Fibroblast of skin of right biceps (primary cell): Measurements from ENCODE around the gene LTBR.
"Not testable (repeated sequence)": the region's sequence is repeated elsewhere in the genome, so short reads cannot be mapped to it uniquely, and the experiment has no call there.

ENCODE experiments used
- DNase-seq: peaks from one replicate; pipeline ENCODE4 v3.0.0-alpha.2; 2013

Gene LTBR

DNA sequence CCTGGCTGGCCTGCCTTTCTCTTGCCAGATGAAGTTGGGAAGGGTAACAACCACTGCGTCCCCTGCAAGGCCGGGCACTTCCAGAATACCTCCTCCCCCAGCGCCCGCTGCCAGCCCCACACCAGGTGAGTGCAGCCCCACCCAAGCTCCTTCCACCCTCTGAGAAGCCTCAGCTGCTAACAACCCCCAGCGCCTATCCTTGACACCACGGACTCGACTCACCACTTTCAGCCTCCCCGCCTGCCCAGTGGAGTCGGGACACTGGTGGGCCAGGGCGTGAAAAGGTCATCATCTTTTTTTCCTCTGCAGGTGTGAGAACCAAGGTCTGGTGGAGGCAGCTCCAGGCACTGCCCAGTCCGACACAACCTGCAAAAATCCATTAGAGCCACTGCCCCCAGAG is 2.1 kb downstream of the LTBR start:
- DNase-seq: no peak

DNA sequence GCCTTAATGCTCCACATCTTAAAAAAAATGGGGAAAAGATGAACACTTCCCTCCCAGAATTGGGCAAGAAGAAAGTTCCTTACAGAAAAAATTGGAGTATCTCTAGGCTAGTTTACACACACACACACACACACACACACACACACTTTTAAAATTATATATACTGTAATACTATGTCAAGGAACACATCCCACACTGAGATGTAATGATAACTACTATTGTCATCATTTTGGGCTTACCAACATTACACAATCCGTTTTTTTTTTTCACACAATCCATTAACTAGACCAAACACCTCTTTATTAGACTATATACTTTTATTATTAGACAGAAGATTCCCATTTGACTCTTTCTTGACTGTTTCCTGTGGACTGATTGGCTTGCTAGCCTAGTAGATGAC is 2.5 kb downstream of the LTBR start:
- no peak for DNase-seq

DNA sequence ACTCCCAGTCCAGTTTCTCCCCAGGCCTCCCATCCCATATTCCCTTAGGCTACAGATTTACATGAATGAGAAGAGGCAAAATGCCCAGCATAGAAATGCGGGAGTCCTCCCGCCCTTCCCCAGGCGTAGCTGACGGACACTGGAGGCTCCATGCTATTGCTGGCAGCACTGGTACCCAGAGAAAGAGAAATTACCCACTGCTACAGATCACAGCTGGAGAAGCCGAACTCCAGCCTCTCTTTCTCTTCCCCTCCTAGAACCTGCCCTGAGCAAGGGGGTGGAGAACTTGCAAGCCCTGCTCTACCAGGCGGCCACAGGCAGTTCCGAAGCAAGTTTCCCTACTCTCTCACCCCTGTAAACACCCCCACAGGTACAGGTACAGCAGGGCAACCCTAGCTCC is 3.6 kb downstream of the LTBR start:
- DNase-seq: no peak

DNA sequence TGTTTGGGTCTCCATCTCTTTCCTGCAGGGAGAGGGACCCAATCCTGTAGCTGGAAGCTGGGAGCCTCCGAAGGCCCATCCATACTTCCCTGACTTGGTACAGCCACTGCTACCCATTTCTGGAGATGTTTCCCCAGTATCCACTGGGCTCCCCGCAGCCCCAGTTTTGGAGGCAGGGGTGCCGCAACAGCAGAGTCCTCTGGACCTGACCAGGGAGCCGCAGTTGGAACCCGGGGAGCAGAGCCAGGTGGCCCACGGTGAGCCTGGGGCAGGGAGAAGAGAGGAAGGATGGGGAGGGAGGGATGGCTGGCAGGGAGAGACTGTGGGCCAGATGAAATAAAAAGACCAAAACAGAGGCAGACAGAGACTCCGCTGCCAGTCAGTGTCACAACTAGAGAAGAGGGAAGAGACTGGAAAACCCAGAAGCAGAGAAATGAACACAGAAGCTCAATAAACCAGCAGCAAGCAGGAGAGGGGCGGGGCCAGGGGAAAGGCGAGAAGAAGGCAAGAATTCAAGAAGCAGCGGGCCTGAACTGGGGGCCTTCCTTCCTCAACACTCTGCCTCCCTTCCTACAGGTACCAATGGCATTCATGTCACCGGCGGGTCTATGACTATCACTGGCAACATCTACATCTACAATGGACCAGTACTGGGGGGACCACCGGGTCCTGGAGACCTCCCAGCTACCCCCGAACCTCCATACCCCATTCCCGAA is 6.3 kb downstream of the LTBR start:
- no peak for DNase-seq

DNA sequence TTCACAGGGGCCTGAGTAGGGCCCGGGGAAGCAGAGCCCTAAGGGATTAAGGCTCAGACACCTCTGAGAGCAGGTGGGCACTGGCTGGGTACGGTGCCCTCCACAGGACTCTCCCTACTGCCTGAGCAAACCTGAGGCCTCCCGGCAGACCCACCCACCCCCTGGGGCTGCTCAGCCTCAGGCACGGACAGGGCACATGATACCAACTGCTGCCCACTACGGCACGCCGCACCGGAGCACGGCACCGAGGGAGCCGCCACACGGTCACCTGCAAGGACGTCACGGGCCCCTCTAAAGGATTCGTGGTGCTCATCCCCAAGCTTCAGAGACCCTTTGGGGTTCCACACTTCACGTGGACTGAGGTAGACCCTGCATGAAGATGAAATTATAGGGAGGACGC is 7.1 kb downstream of the LTBR start:
- DNase-seq: no peak

DNA sequence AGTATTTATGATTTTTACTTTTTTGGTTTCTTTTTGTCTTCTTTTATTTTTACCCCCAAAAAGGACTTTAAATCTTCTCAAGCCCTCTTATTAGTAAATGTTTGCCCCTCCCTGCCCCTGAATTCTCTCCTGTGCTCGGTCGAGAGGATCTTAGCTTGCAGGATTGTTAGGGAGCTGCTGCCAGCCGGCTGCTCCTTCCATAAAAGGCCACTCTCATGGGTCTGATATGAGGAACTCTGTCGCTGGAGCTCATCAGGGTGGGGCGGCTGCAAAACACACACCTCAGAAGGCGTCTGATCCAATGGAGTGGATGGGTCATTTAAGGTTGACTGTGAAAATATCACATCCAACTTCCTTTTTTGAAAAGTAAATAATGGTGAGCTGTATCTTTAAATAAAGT is 8.5 kb downstream of the LTBR start:
- no peak for DNase-seq

DNA sequence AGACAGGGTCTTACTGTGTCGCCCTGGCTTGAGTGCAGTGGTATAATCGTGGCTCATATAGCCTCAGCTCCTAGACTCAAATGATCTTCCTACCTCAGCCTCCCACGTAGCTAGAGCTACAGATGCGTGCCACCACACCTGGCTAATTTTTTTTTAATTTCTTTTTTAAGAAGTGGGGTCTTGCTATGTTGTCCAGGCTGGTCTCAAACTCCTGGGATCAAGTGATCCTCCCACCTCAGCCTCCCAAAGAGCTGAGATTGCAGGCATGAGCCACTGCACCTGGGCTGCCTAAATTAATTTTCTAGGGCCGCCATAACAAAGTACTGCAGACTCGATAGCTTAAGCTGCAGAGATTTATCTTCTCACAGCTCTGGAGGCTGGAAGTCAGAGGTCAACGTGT is 9.1 kb downstream of the LTBR start:
- DNase-seq: no peak

DNA sequence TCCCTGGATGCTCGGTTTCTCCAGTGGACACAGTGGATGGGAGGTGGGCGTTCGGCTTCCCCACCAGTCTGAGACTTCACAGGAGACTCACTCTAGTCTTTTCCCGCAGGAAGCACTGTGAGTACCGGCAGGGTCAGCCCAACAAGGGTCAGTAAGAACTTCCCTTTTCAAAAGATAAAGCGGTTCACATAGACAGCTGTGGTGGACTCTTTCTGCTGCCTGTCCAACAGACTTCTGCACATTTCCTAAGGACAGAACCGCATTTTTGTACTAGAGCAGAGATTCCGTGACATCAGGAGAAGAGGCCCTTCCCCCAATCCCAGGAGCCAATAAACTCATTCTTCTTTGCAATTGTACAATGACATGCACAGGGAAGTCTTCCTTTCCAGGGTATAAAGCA is 10.4 kb downstream of the LTBR start:
- no peak for DNase-seq

DNA sequence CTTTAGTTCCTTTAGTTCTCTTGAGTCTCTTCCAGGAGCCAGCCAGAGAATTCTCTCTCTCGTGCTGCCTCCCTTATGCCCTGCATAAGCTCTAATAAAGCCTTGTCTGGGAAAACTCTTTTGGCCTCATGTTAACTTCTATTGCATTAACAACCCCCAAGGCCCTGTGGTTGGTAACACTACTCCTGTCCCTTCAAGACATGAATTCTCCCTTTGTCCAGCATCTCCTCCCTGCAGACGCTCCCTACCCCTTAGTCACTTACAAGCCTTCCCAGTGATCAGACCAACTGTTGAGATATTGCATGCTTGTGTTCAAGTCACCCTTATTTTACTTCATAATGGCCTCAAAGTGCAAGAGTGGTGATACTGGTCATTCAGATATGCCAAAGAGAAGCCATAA is 12.1 kb downstream of the LTBR start:
- DNase-seq: no peak

DNA sequence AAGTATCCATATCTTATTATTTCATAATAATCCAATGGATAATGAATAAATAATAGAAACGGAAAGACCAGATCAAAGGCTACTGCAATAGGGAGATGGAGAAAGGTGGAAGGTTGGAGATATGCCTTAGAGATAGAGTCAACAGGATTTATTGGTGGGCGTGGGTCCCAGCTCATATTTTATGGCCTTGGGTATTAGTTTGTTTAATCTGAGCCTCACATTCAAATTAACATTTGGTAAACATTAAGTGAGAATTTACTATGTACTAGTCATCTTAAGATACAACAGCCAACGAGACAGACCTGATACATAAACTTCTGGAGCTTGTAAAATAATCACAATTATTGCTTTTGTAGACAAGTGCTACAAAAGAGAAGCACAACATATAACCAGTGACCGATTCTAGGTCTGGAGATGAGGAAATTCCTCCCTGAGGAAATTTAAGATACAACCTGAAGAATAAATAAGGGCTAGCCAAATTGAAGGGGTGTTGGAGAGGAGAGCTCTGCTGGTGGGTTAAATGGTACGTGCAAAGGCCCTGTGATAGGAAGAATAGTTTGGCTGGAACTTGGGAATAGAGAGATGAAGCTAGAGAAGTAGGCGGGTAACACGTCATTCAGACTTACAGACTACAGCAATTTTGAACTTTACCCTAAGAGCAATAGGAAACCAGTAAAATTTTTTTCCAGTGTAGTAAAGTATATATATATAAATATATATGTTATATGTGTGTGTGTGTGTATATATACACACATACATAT is 16.1 kb downstream of the LTBR start:
- no peak for DNase-seq

DNA sequence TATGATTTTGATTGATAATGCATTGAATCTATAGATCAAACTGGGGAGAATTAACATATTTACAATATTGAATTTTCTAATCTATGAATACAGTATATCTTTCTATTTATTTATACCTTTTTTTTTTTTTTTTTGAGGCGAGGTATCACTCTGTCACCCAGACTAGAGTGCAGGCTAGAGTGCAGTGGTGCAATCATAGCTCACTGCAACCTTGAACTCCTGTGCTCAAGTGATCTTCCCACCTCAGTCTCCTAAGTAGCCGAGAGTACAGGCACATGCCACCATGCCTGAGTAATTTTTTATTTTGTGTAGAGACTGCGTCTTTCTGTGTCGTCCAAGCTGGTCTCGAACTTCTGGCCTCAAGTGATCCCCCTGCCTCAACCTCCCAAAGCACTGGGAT is 20.4 kb downstream of the LTBR start:
- no peak for DNase-seq

DNA sequence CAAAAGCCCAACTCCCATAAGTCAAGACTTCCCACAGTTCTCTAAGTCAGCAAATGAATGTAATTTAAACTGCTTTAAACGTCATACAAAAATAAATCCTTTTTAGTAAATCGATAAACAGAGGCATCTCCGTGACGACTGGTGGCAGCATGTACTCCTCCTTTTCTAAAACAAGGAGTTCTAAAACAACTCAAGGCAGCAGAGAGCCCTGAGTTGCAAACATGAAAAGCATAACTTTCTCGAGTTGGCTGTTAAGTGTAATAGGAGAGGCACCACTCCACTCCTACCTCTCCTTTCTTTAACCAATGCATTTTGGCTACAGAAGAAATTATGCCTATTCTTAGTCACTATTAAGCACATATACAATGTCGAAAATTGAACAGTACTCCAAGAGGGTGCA is 22.0 kb downstream of the LTBR start:
- no peak for DNase-seq

DNA sequence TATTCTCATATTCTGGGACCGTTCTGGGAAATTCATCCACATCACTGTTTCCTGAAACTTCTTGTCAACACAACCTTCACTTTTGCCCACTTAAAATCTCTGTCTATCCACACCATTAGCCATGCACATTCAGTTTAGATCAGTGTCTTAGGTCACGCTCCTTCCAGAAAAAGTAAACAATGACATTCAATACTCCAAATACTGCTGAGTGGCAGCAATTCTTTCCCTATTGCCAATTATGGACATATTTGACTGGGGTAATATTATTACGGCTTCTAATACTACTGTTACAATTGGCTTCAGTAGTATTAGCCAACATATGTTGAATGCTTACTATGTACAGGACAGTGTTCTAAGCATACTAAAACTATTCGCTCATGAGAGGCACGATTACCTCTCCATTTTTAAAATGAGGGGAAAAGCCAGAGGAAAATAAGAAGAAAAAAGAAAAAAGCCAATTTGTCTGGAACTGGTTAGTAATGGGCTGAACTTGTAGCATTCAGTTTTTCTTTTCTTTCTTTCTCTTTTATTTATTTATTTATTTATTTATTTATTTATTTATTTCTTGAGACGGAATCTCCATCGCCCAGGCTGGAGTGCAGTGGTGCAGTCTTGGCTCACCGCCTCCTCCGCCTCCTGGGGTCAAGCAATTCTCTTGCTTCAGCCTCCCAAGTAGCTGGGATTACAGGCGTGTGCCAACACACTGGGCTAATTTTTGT is 23.4 kb downstream of the LTBR start:
- no peak for DNase-seq

DNA sequence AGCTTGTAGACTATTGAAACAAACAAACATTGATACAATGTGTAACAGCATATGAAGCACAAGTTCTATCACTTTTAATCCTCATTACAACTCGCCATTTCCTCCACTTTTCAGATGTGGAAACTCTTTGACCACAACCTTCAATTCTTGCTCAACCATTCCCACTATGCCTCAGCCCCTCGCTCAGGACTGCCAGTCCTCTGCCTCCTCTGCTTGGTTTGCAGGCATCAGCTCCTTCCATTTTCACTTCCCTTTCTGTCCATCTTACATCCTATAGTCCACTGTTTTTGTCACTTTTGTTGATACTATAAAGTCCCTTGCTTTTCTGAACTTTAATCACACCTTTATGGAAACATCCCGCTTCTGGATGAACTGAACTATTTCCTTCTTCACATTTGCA is 32.6 kb downstream of the LTBR start:
- no peak for DNase-seq

DNA sequence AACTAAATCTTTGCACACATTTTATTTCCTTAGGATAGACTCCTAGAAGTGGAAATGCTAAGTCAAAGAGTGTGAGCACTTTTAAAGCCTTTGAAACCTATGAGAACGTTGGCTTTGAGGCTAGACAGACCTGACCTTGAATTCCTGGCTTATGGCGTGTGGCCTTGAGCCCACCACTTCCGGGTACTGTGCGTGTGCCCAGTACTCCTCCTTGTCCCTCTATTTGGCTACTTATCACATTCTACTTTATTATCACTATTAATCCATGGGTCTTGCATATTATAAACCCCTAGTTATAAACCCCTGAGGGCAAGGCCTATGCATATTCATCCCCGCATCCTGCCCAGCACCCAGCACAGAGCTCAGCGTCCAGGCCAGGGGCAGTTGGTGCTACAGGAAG is 34.8 kb downstream of the LTBR start:
- no peak for DNase-seq

DNA sequence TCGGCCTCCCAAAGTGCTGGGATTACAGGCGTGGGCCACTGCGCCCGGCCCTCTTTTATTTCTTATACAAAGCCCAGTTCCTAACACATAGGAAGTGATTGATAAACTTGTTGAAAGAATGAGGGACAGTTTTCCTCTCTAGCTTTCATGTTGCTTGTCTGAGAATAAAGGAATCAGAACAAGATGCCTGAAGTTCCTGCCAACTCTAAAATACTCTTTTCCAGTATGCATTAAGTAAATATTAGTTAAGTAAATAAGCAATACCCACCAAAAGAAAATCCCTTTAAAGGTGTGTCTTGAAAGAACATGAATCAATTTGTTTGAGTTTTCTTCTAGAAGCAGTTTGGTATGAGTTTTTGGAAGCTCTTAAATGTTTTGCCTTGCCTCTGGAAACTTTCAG is 36.4 kb downstream of the LTBR start:
- no peak for DNase-seq

DNA sequence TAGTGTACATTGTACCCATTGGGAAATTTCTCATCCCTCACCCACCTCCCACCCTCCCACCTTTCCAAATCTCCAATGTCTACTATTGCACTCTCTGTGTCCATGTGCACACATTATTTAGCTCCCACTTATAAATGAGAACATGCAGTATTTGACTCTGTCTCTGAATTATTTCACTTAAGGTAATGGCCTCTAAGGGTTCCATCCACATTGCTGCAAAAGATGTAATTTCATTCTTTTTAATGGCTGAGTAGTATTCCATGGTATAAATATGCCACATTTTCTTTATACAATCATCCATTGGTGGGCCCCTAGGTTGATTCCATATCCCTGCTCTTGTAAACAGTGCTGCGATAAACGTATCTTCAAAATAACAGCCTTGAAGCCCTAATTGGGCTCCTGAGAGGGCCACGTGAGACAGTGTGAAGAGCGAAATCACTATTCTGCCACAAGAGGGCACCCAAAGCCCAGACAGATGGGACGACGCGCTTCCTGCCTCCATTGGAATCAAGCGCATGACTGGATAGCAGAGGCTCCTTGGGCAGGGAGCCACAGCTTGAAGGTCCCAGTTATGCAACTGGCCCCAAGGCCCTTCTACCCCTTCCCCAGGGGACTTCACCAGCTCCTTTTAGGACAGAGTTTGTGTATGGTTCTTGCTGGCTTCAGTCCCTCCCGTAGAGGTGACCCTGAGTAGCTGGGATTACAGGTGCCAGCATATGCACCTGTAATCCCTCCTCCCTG is 39.5 kb downstream of the LTBR start:
- peak; percentile 89 for DNase-seq

DNA sequence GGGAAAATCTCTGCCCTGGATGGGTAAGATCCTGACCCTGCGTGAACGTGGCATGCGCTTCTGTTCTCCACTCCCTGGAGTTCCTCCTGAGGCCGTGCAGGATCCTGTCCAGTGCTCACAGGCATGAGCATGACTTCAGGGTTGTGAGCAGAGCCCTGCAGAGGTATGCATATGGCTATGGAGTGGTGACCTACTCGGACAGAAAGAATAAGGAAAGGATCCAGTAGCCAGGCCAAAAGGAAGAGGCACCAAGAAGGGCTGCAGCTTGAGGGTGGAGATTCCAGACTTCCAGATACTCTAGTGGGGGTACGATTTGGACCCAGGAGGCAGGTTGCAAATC is 40.0 kb downstream of the LTBR start:
- no peak for DNase-seq

DNA sequence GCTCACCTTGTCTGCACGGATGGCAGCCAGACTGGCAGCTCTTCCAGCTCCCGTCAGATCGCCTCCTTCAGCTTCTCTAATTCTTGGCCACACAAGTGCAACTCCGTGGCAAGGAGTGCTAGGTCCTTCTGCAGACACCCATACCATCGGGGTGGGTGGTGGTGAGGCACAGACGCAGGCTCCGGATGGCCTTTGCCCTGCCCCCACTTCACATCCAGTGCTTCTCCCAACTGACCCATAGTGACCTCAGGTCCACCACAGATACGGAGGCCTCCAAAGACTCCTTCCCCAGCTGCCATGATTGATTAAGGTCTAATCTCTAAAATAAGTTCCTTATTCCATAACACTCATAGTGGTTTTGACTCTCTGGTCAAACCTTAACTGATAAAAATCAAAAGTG is 40.9 kb downstream of the LTBR start:
- no peak for DNase-seq

DNA sequence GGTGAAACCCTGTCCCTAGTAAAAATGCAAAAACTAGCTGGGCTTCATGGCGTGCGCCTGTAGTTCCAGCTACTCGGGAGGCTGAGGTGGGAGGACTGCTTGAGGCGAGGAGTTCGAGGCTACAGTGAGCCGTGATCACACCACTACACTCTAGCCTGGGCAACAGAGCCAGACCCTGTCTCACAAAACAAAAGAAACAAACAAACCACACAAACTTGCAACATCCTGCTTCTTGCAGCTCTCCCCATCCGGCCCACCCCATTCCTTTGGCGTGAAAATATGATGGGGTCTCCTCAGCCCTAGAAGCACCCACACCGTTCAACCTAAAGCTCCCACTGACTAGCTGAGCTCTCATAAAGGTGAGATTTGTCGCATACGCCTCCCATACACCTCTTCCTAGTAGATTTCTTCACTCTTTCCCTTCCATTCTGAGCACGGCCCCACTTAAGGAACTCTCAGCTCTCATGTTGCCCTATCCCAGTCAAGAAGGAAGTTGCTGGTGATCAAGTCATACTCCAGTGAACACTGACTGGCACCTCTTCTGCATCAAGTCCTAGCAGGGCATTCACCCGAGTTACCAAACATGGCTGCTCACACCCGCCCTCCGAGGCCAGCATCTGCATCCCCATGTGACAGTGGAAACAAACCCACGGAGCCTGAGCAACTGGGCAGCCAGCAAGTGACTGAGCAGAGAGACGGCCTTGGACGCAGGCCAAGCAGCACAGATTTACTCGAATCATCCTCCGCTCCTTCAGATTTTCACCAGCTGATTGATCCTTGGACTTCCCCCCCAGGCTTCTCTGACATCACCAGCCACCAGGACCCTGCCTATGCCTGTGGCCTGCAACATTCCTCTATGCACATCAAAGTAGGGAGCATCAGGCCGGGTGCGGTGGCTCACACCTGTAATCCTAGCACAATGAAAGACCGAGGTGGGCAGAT is 41.9 kb downstream of the LTBR start:
- DNase-seq: peak; percentile 9

DNA sequence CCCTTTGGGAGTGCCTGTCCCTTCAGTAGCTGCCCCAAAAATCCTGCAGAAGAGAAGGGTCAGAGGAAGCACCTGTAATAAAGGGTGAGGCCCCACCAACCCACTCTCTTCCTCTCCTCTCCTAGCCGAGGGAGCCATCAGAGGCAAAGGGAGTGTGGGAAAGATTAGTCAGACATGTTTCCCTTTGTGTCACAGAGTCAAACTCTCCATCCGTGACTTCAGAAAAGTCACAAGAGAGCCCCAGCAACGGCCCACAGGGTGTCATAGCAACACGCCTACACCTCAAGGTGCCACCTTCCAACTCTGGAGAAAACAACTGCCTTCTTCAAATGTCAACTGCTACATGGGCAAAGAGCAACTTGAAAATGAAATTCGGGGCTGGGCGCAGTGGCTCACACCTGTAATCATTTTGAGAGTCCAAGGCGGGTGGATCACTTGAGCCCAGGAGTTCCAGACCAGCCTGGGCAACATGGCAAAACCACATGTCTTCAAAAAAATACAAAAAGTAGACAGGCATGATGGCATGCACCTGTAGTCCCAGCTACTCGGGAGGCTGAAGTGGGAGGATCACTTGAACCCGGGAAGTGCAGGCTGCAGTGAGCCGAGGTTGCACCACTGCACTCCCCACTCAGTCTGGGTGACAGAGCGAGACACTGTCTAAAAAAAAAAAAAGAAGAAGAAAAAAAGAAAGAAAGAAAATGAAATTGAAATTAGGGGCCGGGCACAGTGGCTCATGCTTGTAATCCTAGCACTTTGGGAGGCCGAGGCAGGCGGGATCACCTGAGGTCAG is 43.1 kb downstream of the LTBR start:
- no peak for DNase-seq

DNA sequence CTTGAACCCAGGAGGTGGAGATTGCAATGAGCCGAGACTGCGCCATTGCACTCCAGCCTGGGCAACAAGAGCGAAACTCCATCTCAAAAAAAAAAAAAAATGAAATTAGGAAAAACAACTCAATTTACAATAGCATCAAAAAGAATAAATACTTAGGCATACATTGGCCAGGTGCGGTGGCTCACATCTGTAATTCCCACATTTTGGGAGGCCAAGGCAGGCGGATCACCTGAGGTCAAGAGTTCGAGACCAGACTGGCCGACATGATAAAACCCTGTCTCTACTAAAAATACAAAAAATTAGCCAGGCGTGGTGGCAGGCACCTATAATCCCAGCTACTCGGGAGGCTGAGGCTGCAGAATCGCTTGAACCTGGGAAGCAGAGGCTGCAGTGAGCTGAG is 43.8 kb downstream of the LTBR start:
- DNase-seq: not testable (repeated sequence)
